ENCODE results near the gene GAS6. TPM values are rescaled to one million over a fixed set of nuclear protein-coding genes. Genes with fewer than 3 reads are reported as not detected.
A peak's percentile ranks its signal among the peaks of the same experiment; 100 is the strongest.

Gene GAS6
- total and polyA plus RNA-seq, 11 donors = 96.7 to 438 (median 183) TPM

DNA sequence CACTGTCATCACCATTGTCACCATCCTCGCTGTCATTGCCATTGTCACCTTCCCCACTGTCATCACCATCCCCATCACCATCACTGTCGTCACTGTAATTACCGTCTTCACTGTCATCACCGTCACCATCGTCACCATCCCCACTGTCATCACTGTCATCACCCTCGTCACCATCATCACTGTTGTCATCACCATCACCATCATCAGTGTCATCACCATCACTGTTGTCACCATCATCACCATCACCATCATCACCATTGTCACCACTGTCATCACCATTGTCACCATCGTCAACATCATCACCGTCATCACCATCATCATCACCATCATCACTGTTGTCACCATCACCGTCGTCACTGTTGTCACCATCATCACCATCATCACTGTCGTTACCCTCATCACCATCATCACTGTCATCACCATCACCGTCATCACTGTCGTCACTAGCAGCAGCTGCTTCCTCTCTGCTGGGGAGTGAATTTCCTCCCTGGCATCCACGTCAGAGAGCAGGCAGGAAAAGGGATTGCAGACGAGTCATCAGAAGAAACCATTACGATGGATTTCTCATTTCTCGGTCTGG is 77.5 kb downstream of the GAS6 start:
- no peak overlapping the region for H3K4me3 ChIP-seq
- no peak for DNase-seq
- H3K36me3 ChIP-seq = peaks cover 0 to 3% (median 0%) of the 10 kb centered on the region in 9 donors
- H3K4me1 ChIP-seq = no peaks in the 10 kb centered on the region
- peak in 1 of 4 donors; percentile 84 for ATAC-seq
- H3K27me3 ChIP-seq = no peaks in the 10 kb centered on the region
- TF ChIP-seq POLR2A (IDR thresholded peaks at IDR 0.05) (no peak), CTCF (IDR thresholded peaks at IDR 0.05) (no peak)
- H3K9me3 ChIP-seq = no peaks in the 10 kb centered on the region
- H3K27ac ChIP-seq = no peak overlapping the region
- WGBS, 4 donors = 61 to 79% (median 68%) methylated on average over 17 of the region's 17 CpGs
- intact Hi-C loops (cut with DNase I) = no loop called here

- TF ChIP-seq POLR2A (IDR thresholded peaks at IDR 0.05) (no peak), CTCF (IDR thresholded peaks at IDR 0.05) (no peak)
- no peak for ATAC-seq
- no peak overlapping the region for H3K27ac ChIP-seq
- H3K9me3 ChIP-seq = no peaks in the 10 kb centered on the region
- H3K36me3 ChIP-seq = peaks cover 0 to 3% (median 0%) of the 10 kb centered on the region in 9 donors
- intact Hi-C loops (cut with DNase I) = no loop called here
- H3K4me3 ChIP-seq = no peak overlapping the region
- WGBS, 4 donors = 83 to 88% (median 85%) methylated on average over 19 of the region's 19 CpGs
- H3K4me1 ChIP-seq = no peaks in the 10 kb centered on the region
- no peaks in the 10 kb centered on the region for H3K27me3 ChIP-seq
- no peak for DNase-seq
Measured at GRCh38 chr13:113785051-113786010, 78.5 kb downstream of the GAS6 start.

DNA sequence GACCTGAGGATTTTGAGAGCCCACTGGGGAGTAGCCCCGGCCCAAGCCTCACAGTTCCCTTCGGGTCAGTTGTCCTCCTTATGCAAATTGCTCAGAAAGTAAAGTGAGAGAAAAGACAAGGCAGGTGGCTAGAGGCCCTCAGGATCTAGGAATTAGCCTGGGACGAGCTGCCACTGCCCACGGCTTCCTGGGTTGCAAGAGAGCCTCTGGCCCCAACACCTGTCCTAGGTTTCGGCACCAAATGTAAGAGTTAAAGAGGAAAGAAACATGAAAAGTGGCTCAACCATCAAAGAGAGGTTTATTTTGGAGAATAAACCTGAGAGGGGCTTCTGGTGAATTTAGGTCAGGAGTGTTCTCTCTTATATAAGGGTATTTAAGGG is 79.2 kb downstream of the GAS6 start:
- no peak for ATAC-seq
- Histone ChIP-seq H3K36me3 (peaks cover 0 to 3% (median 0%) of the 10 kb centered on the region in 9 donors), H3K27me3 (no peaks in the 10 kb centered on the region), H3K4me1 (no peaks in the 10 kb centered on the region), H3K27ac (no peak overlapping the region), H3K9me3 (no peaks in the 10 kb centered on the region), H3K4me3 (no peak overlapping the region)
- no peak for DNase-seq
- WGBS, 4 donors = 79 to 91% (median 81%) methylated on average over 4 to 5 of the region's 5 CpGs
- TF ChIP-seq POLR2A (IDR thresholded peaks at IDR 0.05) = no peak
- no peak for TF ChIP-seq CTCF (IDR thresholded peaks at IDR 0.05)
- intact Hi-C loops (cut with DNase I) = no loop called here

GRCh38 chr13:113783966-113784644 is 79.8 kb downstream of the GAS6 start:
- intact Hi-C loops (cut with DNase I) = no loop called here
- Histone ChIP-seq H3K4me1 (no peaks in the 10 kb centered on the region), H3K9me3 (no peaks in the 10 kb centered on the region), H3K27me3 (no peaks in the 10 kb centered on the region), H3K4me3 (no peak overlapping the region), H3K27ac (no peak overlapping the region), H3K36me3 (peaks cover 0 to 3% (median 0%) of the 10 kb centered on the region in 9 donors)
- DNase-seq (no peak), ATAC-seq (no peak)
- TF ChIP-seq CTCF (IDR thresholded peaks at IDR 0.05) (no peak), POLR2A (IDR thresholded peaks at IDR 0.05) (no peak)
- 82 to 86% (median 84%) methylated on average over 10 of the region's 10 CpGs for WGBS, 4 donors
